Myometrial cell (primary cell): Measurements from ENCODE around the gene NIPBL. TPM values are rescaled to one million over a fixed set of nuclear protein-coding genes. Genes with fewer than 3 reads are reported as not detected.

Experiments
- total RNA-seq: library from RNA; depleted of rRNA; stranded (reverse); fragments of >200 nt; gene quantifications from 2 replicates; pipeline ENCODE4 v1.2.3, GENCODE V29; 2015

NIPBL gene, protein sequence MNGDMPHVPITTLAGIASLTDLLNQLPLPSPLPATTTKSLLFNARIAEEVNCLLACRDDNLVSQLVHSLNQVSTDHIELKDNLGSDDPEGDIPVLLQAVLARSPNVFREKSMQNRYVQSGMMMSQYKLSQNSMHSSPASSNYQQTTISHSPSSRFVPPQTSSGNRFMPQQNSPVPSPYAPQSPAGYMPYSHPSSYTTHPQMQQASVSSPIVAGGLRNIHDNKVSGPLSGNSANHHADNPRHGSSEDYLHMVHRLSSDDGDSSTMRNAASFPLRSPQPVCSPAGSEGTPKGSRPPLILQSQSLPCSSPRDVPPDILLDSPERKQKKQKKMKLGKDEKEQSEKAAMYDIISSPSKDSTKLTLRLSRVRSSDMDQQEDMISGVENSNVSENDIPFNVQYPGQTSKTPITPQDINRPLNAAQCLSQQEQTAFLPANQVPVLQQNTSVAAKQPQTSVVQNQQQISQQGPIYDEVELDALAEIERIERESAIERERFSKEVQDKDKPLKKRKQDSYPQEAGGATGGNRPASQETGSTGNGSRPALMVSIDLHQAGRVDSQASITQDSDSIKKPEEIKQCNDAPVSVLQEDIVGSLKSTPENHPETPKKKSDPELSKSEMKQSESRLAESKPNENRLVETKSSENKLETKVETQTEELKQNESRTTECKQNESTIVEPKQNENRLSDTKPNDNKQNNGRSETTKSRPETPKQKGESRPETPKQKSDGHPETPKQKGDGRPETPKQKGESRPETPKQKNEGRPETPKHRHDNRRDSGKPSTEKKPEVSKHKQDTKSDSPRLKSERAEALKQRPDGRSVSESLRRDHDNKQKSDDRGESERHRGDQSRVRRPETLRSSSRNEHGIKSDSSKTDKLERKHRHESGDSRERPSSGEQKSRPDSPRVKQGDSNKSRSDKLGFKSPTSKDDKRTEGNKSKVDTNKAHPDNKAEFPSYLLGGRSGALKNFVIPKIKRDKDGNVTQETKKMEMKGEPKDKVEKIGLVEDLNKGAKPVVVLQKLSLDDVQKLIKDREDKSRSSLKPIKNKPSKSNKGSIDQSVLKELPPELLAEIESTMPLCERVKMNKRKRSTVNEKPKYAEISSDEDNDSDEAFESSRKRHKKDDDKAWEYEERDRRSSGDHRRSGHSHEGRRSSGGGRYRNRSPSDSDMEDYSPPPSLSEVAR (N-terminal part only)
- 9.7 and 15.9 TPM in 2 replicates for total RNA-seq

GRCh38 chr5:36876299-36876964, at the start of gene NIPBL:
Gene NIPBL, plus strand, starts transcription at chr5:36876769. Its CDS starts 76,928 bp downstream, at chr5:36953697.

